ENCODE data around the gene TFR2. TPM values are rescaled to one million over a fixed set of nuclear protein-coding genes. Genes with fewer than 3 reads are reported as not detected.

Gene TFR2
- total and polyA plus RNA-seq, 2 experiments from 2014 or later = 3.7 to 4.2 TPM

GRCh38 chr7:100600730-100601038 lies 40.7 kb downstream of the TFR2 start:
- no peak for TF ChIP-seq ZNF114 (CRISPR knock-in tag; IDR thresholded peaks at IDR 0.05)
- no peak for TF ChIP-seq POLR2AphosphoS5 (IDR thresholded peaks at IDR 0.05; ENCODE audit: low read depth)
- TF ChIP-seq ZNF462 (CRISPR knock-in tag; IDR thresholded peaks at IDR 0.05) = no peak
- no peak for TF ChIP-seq EZH2phosphoT487 (IDR thresholded peaks at IDR 0.05; ENCODE audit: unreplicated experiment)
- no peak for TF ChIP-seq STAT1 (IDR thresholded peaks at IDR 0.05; ENCODE audit: unreplicated experiment)
- no peak for TF ChIP-seq EZH2 (IDR thresholded peaks at IDR 0.05; ENCODE audit: low read depth, unreplicated experiment)
- Histone ChIP-seq H3K36me3 (ENCODE audit: insufficient read depth) (no peaks in the 10 kb centered on the region; the same call in none of the 2 replicates), H4K20me1 (replicated peaks; ENCODE audit: insufficient read depth) (no peaks in the 10 kb centered on the region; the same call in 1 of the 2 replicates), H3K27ac (ENCODE audit: low read depth) (no peak overlapping the region), H3K79me2 (replicated peaks; ENCODE audit: insufficient read depth) (no peaks in the 10 kb centered on the region), H3K27me3 (ENCODE audit: insufficient read depth) (peaks cover 4% of the 10 kb centered on the region; the same call in 1 of the 2 replicates), H3K4me1 (ENCODE audit: insufficient read depth) (peaks cover 19% of the 10 kb centered on the region), H3K4me3 (no peak overlapping the region), H2AFZ (no peak overlapping the region), H3F3A (replicated peaks; ENCODE audit: low read depth) (0 out of 2 replicates have a peak, but pooled peaks cover 3% of the 10 kb centered on the region), H3K9me2 (ENCODE audit: insufficient read depth) (no peaks in the 10 kb centered on the region), H3K4me2 (no peak overlapping the region; the same call in 1 of the 2 replicates)
- Mint-ChIP-seq H3K9me3 (no peaks in the 10 kb centered on the region), H3K4me1 (peaks cover 34% of the 10 kb centered on the region), H3K27ac (no peak overlapping the region), H3K4me3 (no peak overlapping the region), H3K27me3 (ENCODE audit: insufficient read depth, low read depth, poor library complexity) (peaks cover 24% of the 10 kb centered on the region), H3K36me3 (ENCODE audit: low read depth) (peaks cover 11% of the 10 kb centered on the region)
- DNase-seq (ENCODE audit: low spot score) (no peak), ATAC-seq (no peak)

Measured in GM23338 (cell line).